GM19452 (cell line): ENCODE measurements around the gene SQOR.
A peak's percentile ranks its signal among the peaks of the same experiment; 100 is the strongest.
"Not testable (repeated sequence)": the region's sequence is repeated elsewhere in the genome, so short reads cannot be mapped to it uniquely, and the experiment has no call there.

Experiments
- ATAC-seq: cut with Tn5 transposase; IDR thresholded peaks from one replicate; pipeline ENCODE4 v1.9.1; 2021; ENCODE audit not compliant: unreplicated experiment

Gene SQOR

GRCh38 chr15:45630917-45631691 is 3.7 kb upstream of the SQOR start:
- ATAC-seq = no peak

- ATAC-seq = no peak
Measured at GRCh38 chr15:45631776-45632175, 3.1 kb upstream of the SQOR start.

DNA sequence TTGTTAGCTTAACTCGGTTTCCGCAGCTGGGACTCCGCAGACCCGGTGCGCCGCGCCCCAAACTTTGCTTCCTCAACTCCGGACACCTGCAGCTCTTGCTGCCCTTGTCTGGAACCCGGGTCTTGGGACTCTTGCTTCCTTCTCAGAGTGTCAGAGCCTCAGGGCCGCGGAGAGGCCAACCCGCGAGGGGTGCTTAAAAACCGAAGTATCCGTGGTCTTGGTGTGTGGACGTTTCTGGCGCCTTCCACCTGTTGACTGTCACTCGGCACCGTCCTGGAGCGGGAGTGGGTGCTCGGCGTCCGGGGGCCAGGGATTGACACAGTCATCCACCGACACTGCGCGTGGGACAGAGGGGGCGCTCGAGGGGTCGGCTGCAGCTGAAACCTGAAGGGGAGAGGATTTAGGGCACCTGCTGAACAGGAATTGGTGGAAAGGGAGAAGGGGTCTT is 386 bp downstream of the SQOR start:
- peak; percentile 45 for ATAC-seq

- no peak for ATAC-seq
Measured at GRCh38 chr15:45635763-45636292, 999 bp downstream of the SQOR start.

DNA sequence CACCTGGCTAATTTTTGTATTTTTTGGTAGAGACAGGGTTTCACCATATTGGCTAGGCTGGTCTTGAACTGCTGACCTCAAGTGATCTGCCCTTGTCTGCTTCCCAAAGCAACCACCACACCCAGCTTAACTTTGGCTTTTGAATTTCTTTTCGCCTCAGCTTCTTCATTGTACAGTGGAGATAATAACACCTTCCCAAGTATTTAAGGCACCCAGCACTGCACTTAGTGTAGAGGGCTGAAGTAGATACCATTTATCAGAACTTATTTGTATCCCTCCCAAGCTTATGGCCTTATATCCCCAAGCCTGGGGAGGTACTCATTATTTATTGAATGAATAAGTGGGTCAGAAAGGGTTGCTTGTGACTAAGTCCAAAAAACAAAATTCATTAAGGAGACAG is 2.3 kb downstream of the SQOR start:
- ATAC-seq = no peak

GRCh38 chr15:45637552-45638033 is 2.8 kb downstream of the SQOR start:
- peak; percentile 44 for ATAC-seq

- no peak for ATAC-seq
Measured at GRCh38 chr15:45640616-45641015, 5.8 kb downstream of the SQOR start.

DNA sequence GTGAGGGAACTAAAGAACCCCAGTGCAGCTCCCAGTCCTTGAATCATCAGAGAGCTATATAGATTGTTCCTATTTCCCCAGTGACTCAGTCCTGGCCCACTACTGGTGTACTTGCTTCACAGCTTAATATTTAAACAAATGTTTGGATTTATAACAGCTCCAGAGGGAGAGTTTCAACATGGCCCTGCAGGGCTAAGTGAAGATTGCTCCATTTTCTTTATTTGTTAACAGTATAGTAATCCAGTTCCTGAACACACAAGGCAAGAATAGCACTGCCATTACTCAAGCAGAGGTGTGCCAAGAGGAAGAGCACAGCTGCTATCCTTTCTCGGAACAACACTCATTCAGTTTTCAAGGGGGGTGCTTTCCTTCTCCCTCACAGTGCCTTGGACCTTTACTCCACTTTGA is 6.5 kb downstream of the SQOR start:
- no peak for ATAC-seq

- no peak for ATAC-seq
Measured at GRCh38 chr15:45641999-45642932, 7.4 kb downstream of the SQOR start.

DNA sequence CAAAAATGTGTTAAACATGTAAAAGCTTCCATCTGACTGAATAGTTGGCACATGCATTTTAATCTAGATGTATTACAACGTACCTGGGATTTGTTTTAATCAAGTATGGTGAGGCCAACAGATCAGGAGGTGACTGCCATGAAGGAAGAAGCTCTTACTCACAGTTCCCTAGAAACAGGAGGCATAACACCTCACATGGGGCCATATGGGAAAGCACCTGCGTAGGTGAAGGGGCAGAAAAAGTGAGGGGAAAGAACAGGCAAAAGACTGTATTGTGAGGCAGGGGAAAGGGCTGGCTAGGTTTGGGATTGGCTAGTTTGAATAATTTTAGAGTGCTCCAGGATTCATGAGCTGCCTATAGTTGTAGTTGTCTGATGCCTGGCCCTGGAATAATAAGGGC is 9.6 kb downstream of the SQOR start:
- no peak for ATAC-seq

DNA sequence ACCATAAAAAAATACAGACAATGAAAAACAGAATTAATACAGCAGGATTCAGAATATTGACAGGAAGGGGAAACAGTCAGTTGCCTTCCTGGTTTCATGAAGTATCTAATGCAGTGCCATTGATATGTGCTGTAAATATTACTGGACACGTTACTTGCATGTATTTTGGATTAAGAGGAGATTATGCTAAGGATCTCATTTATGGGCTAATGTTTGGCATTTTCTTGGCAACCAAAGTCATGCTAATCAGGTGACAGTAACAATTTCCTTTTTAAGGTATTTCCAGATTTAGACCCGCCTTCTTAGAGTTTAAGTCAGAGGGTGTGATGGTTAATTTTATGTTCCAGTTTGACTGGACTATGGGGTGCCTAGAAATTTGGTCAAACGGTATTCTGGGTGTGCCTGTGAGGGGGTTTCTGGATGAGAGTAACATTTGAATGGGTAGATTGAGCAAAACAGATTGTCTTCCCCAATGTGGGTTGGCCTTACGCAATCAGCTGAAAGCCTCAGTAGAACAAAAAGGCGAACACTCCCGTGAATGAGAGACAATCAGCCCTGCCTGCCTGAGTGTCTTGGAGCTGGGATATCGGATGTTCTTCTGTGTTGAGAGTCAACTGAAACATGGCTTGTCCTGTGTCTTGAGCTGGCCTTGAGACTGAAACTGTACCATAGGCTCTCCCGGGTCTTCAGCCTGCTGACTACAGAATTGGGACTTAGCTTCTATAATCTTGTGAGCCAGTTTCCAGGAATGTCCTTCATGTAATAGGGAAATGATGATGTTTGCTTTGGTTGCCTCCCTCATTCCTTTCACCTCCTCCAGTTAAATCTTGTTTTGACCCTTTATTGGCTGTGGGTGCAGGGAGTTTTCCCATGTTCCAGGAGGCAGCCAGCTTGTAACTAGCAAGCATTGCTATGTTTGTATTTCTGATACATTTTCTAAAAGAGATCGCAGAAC is 10.5 kb downstream of the SQOR start:
- ATAC-seq = no peak

- no peak for ATAC-seq
Measured at GRCh38 chr15:45646220-45646619, 11.4 kb downstream of the SQOR start.

DNA sequence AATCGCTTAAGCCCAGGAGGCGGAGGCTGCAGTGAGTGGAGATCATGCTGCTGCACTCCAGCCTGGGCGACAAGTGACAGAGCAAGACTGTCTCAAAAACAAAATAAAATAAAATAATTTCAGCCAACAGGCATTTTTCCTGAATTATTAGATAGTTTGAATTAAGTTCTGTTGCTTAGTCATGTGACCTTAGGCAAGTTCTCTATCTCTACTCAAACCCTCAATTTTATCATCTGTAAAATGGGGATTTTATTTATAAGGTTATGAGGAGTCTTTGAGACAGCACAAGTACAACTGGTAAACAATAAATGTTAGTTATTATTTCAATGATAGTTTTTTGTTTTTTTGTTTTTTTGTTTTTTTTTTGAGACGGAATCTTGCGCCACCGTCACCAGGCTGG is 13.0 kb downstream of the SQOR start:
- no peak for ATAC-seq

DNA sequence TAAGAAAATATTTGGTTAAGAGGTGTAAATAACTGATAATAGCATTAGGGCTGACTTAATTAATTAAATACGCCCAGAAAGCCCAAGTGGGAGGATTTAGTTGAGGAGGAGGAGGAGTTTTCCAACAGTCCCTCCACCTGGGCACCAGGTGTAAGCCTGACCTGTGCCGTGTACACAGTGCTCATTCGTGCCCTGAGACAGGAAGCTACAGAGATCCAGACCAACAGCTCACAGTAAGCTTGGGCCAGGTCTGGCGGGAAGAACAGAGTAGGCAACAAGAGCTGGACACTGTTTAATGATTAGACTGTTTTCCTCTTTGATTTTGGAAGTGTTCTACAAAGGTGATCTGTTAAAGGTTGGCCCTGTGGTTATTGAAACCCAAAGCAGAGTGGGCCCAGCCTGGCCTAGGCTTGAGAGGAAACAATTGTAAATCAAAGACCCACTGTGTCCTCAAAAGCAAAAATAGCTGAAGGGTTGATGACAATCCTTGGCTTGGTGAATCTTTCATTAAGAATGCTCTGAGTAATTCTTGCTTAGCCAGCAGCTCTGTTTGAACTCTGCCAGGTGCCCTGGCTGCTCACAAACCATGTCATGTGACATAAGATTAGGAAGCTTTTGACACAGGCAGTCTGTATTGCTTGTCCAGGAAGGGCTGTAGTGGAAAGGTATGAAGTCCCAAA is 13.8 kb downstream of the SQOR start:
- ATAC-seq = no peak

GRCh38 chr15:45650007-45650406 is 15.2 kb downstream of the SQOR start:
- ATAC-seq = not testable (repeated sequence)

DNA sequence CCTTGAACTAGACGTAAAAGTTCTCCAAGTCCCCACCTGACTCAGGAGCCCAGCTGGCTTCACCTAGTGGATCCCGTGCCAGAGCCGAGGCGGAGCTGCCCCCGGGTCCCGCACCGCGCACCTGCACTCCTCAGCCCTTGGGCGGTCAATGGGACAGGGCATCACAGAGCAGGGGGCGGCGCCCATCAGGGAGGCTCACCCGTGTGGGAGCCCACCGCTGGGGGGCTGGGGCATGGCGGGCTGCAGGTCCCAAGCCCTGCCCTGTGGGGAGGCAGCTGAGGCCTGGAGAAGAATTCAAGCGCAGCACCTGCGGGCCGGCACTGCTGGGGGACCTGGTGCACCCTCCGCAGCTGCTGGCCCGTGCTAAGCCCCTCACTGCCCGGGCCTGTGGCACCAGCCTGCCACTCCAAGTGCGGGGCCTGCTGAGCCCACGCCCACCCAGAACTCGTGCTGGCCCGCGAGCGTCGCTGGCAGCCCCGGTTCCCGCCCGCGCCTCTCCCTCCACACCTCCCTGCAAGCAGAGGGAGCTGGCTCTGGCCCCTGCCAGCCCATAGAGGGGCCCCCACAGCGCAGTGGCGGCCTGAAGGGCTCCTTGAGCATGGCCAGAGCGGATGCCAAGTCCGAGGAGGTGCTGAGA is 16.2 kb downstream of the SQOR start:
- no peak for ATAC-seq

- no peak for ATAC-seq
Measured at GRCh38 chr15:45653702-45654424, 19.0 kb downstream of the SQOR start.

DNA sequence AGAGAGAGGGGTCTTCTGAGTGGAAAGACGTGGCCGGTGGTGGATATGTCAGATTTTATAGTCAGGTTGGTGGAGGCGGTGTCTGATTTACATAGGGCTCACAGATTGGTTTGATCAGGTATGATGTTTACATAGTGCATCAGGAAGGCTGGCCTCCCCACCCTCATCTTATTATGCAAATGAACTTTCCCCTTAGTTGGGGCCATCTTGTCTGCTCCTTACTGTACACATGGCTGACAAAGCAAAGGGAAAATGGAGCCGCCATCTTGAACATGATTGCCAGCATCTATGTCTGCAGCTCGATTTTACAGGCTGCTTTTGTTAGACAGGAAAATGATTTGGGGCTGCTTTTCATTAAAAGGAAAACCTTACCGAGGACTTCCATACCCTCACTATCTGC is 19.9 kb downstream of the SQOR start:
- no peak for ATAC-seq

DNA sequence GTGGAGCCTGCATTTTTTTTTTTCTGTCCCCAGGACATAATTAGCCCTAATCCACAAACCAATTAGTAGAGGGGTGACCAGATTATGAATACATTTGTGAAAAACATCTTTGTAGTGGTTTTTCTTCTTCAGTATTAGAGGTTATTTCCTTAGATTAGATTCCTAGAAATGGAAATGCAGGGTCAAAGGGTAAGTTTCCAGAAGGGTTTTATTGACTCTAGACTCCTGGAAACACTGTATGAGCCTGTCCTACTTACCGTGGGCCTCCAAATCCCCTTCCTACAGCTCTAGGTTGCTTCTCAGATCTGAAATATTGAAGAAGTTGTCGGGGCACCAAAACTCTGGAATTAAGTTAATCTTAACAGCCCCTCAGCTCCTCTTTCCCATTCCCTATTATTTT is 22.4 kb downstream of the SQOR start:
- ATAC-seq = no peak
